LoVo (cell line): Measurements from ENCODE around the gene TREM2.

ENCODE experiments used
- DNase-seq: peaks from one replicate; pipeline ENCODE4 v3.0.0-alpha.2; 2016; ENCODE audit warnings: low spot score

The TREM2 gene

DNA sequence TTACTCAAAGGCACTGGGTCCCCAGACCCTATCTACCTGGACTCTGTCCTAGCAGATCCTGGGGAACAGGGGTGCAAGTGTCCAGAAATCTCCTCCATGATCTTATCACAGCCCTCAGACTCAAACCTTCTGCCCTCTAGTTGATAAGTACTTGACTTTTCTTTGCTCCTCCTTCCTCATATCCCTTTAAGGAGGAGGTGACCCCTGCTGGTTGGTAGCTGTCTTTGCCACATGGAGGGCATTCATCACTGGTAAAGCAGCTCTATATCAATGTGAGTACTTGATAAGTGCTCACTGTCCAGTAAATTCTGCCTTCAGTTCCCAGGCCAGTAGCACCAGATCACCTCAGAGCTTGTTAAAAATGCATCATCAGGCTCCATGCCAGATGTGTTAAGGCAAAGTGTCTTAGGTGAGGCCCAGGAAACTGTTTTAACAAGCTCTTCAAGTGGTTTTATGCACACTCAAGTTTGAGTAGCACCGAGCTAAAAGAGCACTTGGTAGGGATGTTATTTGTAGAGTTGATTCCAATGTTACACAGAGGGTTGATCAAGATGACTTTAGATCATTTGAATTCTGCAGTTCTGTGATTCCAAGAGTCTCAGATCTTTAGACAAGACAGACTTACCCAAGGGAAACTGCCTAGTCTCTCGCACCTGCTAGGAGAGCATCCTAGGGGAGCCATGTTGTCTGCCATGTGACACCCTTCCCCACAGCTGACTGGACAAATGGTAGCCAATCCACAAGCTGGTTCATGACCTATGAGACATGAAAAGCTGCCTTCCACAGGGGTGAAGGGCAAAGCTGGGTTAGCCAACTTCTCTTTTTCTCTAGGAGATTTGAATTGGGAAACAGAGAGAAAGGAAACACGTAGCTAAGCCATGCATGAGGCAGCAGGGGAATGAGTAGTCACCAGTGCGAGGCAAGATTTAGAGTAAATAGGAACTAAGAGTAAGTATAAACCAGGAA, 19.4 kb upstream of the TREM2 start:
- DNase-seq: peak; percentile 46

DNA sequence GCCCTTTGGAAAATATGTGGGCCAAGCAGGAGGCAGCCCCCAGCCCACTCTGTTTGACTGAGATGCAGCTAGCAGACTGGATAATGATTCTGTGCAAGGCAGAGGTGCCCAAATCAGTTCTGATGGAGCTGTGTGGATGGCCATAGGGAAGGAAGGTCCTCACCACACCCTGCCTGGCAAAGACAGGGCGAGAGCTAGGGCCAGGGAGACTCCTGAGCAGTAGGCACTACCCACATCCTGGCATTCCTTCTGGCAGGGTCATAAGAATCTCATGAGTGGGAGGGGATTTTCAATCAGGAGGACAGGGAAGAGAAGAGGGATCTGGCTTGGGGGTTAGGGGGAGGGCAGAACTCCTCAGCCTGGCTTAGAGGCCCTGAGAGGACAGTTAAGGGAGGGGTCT, 18.6 kb upstream of the TREM2 start:
- DNase-seq: no peak

DNA sequence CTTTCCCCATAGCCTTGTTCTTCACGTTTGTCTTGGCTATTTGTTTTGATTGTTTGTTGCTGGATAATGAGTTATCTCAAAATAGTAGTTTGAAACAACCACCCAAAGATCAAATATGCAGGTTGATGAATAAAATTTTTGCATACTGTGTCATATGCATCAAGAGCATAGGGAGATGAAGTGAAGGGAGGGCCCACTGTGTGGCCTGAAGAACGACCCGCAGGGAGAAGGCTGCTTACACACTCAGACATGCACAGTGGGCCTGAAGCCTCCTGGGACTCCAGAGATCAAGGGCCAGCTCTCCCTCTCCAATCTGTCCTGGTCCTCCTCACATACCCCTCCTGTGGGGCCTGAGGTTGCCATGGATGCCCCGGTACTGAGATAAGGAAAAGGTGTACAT, 16.2 kb upstream of the TREM2 start:
- DNase-seq: no peak

DNA sequence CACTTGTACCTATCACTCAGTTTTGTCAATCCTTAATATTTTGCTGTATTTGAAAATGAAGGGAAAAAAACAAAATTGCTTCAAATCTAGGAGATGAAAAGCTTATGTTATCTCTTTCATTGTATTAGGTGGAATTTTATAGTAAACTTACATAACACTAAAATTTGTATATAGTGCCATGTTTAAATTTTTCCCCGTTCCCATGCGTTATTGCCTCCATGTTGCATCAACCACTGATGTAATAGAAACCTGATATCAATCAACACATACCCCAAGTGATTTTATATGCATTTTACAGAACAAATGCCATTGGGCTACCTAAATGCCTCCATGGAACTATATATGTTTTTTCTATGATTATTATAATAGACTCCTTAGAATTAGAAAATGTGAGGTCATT, 14.8 kb upstream of the TREM2 start:
- no peak for DNase-seq

DNA sequence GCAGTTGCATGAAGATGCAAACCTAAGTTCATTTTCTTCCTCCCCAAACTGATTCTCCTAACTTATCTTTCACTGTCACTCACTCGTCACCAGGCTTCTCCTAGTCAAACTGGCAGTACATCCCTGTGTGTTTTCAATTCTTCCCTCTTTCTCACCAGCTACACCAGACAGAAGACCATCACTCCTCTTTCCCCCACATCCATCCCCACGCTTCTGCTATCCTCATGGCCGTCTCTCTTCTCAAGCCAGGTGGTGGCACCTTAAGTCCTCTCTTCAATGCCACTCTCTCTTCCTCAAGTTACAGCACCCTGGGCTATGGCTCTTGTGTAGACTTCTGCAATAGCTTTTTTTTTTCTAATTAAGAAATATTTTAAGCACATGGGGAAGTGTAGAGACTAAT, 14.4 kb upstream of the TREM2 start:
- DNase-seq: no peak

DNA sequence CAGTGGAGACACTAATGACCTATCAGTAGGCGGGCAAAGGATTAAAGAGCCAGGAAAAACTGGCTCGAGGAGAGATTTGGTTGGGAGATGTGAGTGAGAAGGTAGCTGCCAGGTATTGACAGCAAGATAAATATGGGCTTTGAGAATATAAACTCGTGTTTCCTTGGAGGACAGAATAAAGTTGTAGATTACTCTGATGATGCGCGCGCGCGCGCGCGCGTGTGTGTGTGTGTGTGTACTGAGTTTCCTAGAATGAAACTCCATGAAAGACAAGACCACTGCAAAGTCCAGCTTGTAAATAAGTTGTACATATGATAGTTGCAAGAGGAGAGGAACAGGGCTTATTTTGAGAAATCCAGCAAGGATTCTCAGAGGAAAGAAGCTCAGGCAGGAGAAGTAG, 13.3 kb upstream of the TREM2 start:
- no peak for DNase-seq

DNA sequence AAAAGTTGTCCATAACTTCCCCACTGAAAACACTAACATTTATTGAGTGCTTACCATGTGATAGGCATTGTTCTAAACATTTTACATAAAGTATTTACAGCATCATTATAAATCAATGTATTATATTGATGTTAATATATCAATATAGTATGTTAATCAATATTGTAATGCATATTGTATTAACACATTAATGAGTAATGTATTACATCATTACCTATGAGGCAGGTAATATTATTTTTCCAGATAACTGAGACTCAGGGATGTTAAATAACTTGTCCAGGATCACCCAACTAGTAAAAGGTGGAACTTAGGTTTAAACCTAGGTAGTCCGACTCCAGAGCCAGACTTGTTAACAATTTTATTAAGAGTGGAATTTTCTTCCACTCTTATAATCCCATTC, 12.2 kb upstream of the TREM2 start:
- DNase-seq: no peak

DNA sequence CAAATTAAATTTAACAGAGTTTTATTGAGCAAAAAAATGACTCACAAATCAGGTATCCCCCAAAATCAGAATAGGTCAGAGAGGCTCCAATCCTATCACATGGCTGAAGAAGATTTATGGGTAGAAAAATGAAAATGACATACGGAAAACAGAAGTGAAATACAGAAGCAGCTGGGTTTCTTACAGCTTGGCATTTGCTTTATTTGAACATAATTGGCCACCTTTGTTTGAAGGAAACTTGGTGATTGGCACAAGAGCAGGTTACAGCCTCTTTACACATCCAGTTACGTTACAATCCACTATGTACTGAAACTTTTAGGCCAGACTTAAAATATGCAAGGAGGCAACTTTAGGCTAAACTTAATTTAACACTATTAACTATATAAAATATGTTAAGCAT, 11.7 kb upstream of the TREM2 start:
- no peak for DNase-seq

DNA sequence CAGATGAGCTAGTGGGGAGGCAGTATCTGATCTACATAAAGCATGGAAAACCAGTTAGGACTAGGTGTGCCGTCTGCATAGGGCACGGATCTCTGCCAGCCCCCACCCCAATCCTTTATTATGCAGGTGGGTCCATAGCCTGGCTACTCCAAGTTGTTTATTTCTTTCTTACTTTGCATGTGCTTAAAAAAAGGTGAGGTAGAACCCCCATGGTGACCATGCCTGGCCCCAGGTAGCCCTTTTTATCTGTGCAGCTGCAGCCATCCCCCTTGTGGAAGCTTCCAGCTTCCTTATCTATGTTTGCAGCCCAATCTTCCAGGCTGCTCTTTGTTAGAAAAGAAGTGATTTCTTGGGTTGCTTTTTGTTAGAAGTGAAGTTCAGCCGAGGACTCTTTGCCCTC, 9.0 kb upstream of the TREM2 start:
- no peak for DNase-seq

DNA sequence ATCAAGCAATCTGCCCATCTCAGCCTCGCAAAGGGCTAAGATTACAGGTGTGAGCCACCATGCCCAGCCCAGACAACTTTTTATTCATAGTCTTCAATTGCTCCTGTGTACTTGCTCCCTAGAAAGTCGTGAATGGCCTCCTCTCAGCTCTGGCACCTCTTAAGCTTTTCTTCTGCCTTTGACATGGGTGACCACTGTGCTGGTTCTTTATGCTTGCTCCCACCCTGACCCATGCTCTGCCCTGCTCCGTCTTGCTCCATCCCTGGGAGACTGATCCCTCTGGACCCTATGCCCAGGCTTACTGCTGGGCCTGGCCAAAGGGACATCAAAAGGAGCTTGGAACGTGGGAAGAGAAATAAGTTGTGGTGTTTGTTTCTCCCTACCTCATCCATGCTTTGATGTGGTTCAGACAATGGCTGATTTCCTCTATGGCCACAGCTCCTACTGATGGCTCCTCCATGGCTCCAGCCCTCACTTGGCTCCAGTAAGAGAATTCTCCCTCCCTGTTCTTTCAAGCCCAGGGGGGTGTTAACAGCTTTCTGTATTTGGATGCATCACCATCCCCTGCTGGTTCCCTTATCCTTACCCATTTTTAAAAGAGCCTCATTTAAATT, 7.7 kb upstream of the TREM2 start:
- DNase-seq: no peak

DNA sequence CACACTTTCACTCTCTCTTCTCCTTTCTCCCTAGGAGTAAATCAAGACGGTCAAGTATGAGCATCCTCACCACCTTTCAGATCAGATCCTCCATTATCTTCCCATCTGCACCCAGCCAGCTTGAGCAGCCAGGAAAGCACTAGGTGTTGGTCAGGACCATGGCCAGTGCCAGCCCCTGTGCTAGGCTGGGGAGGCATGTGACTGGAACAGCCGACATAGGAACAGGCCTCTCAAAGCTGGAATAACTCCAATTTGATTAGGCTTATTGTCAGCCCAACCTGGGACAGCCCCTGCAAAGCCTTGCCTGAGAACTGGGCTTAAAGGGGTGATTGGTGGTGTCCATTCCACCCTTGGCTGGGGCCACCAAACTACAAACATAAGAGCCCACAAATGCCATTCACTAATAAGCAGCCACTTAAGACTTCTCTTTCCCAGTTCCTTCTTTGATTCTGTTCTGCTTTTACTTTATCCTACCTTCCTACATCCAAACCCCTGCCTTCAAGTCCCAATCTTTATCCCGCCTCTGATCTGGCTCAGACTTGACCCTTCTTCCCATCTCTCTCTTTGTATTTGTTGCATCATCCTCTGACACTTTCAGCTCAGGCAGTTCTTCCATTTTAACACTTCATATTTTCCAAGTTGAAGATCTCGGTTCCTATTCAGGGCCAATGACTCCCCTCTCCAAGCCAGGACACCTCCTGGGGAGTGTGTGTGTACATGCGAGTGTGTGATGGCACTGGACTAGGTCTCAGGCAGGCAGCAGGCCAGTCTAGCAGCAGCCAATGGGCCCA, 4.5 kb upstream of the TREM2 start:
- no peak for DNase-seq

DNA sequence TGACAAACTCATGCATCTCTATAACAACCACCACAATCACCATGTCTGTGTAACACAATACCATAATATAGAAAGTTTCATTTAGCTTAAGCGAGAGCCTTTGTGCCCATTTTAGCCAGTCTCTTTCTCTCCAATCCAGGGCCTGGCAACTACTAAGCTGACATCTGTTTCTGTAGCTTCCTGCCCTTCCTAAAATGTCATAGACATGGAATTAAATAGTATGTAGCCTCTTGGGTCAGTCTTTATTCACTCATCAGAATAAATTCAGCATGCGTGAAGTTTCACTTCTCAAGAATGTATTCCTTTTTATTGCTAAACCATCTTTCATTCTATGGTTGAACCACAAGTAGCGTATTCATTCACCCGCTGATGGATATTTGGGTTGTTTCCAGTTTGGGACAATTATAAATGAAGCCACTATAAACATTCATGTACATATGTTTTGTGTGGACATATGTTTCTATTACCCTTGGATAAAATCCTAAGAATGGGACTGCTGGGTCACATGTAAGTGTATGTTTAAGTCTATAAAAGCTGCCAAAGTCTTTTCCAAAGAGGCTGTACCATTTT, 1.7 kb upstream of the TREM2 start:
- no peak for DNase-seq

DNA sequence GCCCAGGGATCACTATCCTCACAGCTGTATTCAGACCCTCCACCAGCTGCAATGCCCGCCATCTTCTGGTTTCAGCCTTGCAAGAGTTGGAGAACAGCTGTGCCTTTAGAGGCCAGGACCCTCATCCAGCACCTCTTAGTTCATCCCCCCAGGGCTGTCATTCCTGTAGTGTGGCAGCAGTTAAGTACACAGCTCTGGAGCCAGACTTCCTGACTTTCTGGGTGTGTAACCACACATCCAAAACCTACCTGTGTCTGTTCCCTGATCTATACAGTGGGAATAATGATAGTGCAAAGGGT, 452 bp upstream of the TREM2 start:
- no peak for DNase-seq

DNA sequence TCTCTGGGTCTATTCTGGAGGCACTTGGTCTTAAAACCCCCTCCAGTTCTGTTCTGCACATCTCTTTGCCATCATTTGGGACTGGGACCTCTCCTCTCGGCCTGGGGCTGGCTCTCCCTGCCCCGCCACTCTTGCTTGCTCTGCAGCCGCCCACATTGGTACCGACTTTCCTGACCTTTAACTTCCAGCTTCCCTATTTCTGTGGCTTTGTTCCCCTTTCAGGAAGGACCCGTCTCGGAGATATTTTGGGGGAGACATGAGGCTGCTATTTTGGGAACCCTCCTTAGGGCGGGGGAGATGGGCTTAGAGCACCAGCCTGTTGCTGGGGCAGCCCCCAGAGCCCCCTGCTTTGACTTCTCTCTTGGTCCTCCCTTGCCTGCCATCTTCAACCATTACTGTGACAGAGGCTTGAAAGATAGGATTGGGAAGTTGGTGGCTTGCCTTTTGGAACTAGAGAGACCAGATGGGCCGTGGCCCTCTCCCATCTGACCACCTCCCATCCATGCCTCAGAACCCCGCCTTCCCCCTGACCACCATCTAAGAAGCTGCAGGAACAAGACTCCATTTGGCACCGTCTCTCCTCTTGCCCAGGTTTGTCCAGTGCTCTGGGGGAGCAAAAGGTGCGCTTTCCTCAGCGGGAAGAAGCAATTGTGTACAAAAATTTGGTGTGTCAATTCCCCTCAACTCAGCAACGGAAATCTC, 914 bp downstream of the TREM2 start:
- no peak for DNase-seq

DNA sequence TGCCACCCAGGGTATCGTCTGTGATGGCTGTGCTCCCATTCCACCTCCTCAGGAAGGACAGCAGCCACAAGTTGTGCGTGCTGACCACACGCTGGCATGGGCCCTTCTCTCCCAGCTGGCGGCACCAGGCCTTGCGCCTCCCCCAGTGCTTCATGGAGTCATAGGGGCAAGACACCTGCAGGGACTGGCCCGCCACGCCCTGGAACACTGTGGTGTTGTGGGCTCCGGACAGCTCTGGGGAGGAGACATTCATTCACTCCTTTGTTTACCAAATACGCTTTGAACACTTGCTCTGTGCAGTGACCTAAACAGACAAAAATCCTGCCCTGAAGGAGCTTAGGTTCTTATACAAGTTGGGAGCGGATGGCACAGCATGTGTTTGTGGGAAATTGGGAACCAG, 1.5 kb downstream of the TREM2 start:
- no peak for DNase-seq

DNA sequence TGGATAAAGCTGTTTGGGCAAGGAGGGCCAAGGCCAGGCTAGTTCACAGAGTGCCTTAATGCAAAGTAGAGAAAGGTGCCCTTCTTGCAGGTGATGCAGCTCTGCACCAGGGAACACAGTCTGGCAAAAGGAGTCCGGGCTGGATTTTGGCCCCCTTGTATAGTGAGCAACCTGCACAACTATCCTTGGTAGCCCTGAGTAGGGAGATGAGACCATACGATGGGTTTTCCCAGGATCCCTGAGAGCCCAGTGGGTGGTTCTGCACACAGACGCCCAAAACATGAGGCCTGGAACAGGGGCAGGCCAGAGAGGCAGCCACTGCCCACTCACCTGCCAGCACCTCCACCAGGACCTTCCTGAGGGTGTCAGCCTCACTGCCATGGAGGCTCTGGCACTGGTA, 2.0 kb downstream of the TREM2 start:
- no peak for DNase-seq

DNA sequence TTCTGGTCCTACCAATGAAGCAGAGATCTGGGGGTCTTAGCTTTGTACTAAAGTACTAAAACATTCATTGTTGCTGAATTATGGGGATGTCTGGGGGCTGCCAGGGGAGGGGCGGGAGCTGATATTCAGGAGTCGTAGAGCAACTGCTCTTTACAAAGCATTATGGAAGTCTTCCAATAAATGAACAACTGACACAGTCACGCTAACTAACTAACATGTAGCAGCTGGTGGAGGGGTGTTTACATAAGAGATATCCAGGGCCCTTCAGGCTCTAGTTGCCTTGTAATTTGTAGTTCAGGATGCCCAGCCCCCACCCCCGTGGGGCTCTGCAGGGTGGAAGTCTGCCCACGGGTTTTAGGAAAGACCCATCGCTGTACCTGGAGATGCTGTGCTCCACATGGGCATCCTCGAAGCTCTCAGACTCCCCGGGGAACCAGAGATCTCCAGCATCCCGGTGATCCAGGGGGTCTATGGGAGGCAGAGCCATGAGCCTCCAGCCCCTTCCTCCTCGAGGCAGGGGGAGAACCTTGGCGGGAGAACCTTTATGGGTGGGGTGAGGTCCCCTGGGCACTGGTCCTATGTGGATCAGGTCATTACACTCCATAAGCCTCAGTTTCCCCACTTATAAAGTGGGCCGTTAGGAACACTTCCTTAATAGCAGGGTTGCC, 3.4 kb downstream of the TREM2 start:
- no peak for DNase-seq

DNA sequence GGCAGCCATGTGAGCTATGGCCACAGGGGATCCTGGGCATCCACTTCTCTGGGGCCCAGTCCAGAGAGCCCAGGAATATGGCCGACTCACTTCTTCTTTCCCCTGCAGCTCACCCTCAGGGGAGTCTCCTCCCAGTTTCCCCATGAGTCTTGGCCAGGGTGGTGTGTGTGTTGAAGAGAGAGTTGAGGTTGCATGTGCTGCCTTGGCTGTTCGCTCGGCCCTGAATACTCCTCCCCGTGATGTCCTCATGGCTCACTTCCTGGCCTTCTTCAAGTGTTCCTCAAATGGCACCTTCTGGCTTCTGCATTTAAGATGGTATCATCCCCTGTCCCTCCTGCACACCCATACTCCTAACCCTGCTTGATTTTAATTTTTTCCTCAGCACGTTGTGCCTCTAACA, 5.6 kb downstream of the TREM2 start:
- no peak for DNase-seq

DNA sequence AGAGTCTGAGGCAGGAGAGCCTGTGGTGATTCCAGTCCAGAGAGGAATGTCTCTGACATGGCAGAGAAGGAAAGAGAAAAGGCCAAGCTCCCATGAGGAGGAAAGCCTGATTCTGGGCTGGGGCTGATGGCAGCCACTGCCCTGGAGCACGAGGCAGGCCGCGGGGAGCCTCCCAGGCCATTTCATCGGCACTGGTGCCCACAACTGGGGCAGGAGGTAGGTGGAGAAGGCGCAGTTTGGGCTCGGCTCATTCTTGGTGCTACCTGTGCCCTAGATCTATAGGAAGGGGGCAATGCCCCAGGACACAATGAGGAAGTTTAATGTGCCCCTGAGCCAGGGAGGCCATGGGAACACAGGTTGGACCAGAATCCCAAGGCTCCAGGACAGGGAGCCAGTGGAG, 6.1 kb downstream of the TREM2 start:
- no peak for DNase-seq

DNA sequence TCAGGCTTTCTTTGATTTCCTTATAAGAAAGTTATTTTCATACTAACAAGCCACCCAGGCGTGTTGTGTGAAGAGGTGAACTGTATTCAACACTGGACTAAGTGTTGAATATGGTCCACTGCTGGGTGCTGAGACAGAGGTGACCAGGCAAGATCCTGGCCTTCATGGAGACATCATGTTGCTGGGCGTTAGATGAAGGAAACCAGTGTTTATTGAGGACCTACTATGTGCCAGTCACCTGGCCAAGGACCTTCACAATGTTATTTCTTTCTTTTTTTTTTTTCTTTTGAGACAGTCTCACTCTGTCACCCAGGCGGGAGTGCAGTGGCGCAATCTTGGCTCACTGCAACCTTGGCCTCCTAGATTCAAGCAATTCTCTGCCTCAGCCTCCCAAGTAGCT, 6.9 kb downstream of the TREM2 start:
- DNase-seq: no peak

DNA sequence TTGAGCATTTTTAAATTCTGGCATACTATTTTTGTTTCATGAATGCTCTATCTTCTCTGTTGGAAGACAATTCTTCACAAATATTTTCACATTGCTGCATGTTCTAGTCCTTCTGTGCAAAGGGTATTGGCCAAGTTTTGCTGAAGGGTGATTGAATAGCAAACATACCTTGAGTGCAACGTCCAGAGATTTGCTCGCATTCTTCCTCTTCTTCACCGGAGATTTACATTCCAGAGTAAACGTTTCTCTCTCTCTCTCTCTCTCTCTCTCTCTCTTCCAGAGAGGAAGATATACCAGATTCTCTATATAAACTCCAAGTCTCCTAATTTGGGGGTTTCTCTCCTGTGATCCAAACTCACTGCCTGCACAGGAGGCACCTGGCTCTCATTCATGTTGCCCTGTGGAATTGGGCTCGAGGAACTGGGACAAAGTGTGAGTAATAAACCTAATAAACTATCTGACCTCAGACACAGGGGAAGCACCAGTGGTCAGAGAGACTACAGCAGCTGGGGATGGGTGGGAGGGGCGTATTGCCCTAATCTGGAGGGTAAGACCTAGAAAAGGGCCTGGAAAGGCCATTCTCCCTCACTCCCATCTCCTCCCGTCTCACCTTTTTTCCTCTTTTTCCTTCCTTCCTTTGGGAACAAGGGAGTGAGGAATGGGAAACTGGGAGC, 7.6 kb downstream of the TREM2 start:
- no peak for DNase-seq
